Head of caudate nucleus (tissue), 42 donors: ENCODE results near the gene SNTG2.
"Not testable (repeated sequence)": the region's sequence is repeated elsewhere in the genome, so short reads cannot be mapped to it uniquely, and the experiment has no call there.

ENCODE experiments used
- DNase-seq, 42 donors: peaks; one replicate each; pipeline versions ENCODE4 v3.0.0 to v3.0.0-alpha.2; 2020 to 2021; ENCODE audit warnings: mixed read lengths in 7 of 42
- intact Hi-C: fragments of 100-400 bp; cut with DNase I; formaldehyde crosslinking; loops from one replicate; pipeline ENCODE4 v1.15.0; 2022

SNTG2 gene

GRCh38 chr2:1071650-1072049 lies 121.0 kb downstream of the SNTG2 start:
- intact Hi-C loops, result no loop called here
- no peak for DNase-seq

GRCh38 chr2:1072250-1072649 lies 121.6 kb downstream of the SNTG2 start:
- intact Hi-C loops, result no loop called here
- no peak for DNase-seq

GRCh38 chr2:1077911-1078310 lies 127.3 kb downstream of the SNTG2 start:
- intact Hi-C loops, result no loop called here
- no peak for DNase-seq

GRCh38 chr2:1078326-1078725 lies 127.7 kb downstream of the SNTG2 start:
- intact Hi-C loops, result no loop called here
- DNase-seq, result no peak

GRCh38 chr2:1079873-1080799 lies 129.5 kb downstream of the SNTG2 start:
- intact Hi-C loops, result no loop called here
- DNase-seq, result no peak

GRCh38 chr2:1081451-1082225 lies 131.0 kb downstream of the SNTG2 start:
- intact Hi-C loops, result no loop called here
- peak in 1 of 42 donors; percentile 33 for DNase-seq

- intact Hi-C loops, result no loop called here
- DNase-seq, result no peak
Measured at GRCh38 chr2:1082456-1083205, 132.0 kb downstream of the SNTG2 start.

- DNase-seq, result no peak
- intact Hi-C loops, result no loop called here
Measured at GRCh38 chr2:1088192-1088860, 137.7 kb downstream of the SNTG2 start.

- intact Hi-C loops, result no loop called here
- DNase-seq, result no peak
Measured at GRCh38 chr2:1088940-1089339, 138.3 kb downstream of the SNTG2 start.

- intact Hi-C loops, result no loop called here
- DNase-seq, result no peak
Measured at GRCh38 chr2:1091895-1092585, 141.4 kb downstream of the SNTG2 start.

GRCh38 chr2:1093668-1094067 lies 143.0 kb downstream of the SNTG2 start:
- DNase-seq, intact Hi-C loops: not testable (repeated sequence)

GRCh38 chr2:1097101-1097500 lies 146.5 kb downstream of the SNTG2 start:
- no peak for DNase-seq
- intact Hi-C loops, result no loop called here

GRCh38 chr2:1099418-1099817 lies 148.8 kb downstream of the SNTG2 start:
- intact Hi-C loops, result no loop called here
- no peak for DNase-seq

- intact Hi-C loops, result no loop called here
Measured at GRCh38 chr2:1101011-1101782, 150.5 kb downstream of the SNTG2 start.

GRCh38 chr2:1101982-1102590 lies 151.4 kb downstream of the SNTG2 start:
- intact Hi-C loops, result no loop called here
- no peak for DNase-seq

More at GRCh38 chr2:1101011-1101782, 150.5 kb downstream of the SNTG2 start:
- DNase-seq, result no peak

- no peak for DNase-seq
- intact Hi-C loops, result no loop called here
Measured at GRCh38 chr2:1104364-1104763, 153.7 kb downstream of the SNTG2 start.

- DNase-seq, intact Hi-C loops: not testable (repeated sequence)
Measured at GRCh38 chr2:1106344-1106743, 155.7 kb downstream of the SNTG2 start.
